GM12873 (cell line): ENCODE data around the gene PDE6D.
A peak's percentile ranks its signal among the peaks of the same experiment; 100 is the strongest.

Source experiments
- CTCF ChIP-seq: IDR thresholded peaks from 2 replicates; pipeline ENCODE4 v1.5.1; 2012; ENCODE audit warnings: low read depth, mild to moderate bottlenecking, moderate library complexity, low read length, control low read depth; ENCODE audit not compliant: insufficient read depth; ENCODE audit errors: missing control alignments

PDE6D gene

GRCh38 chr2:231803501-231804138 lies 22.5 kb upstream of the PDE6D start:
- no peak for TF ChIP-seq CTCF

GRCh38 chr2:231800493-231801091 lies 19.5 kb upstream of the PDE6D start:
- TF ChIP-seq CTCF = peak; percentile 76

GRCh38 chr2:231795525-231796327 lies 14.6 kb upstream of the PDE6D start:
- TF ChIP-seq CTCF = no peak

GRCh38 chr2:231794383-231794782 lies 13.3 kb upstream of the PDE6D start:
- no peak for TF ChIP-seq CTCF

GRCh38 chr2:231791107-231791506 lies 10.0 kb upstream of the PDE6D start:
- no peak for TF ChIP-seq CTCF

GRCh38 chr2:231786917-231787292 lies 5.8 kb upstream of the PDE6D start:
- no peak for TF ChIP-seq CTCF

GRCh38 chr2:231786177-231786916 lies 5.3 kb upstream of the PDE6D start, which contains the start of gene COPS7B:
COPS7B (plus strand) TSS chr2:231786445; CDS start chr2:231788571, 2,126 bp downstream.
- peak; percentile 68 for TF ChIP-seq CTCF
